Measurements from ENCODE around the gene SLC45A2. TPM values are rescaled to one million over a fixed set of nuclear protein-coding genes. Genes with fewer than 3 reads are reported as not detected.

SLC45A2 gene
- total and polyA plus RNA-seq, 9 of the 15 experiments (the other 6 are each of a cell fraction or from before 2014, with no cell fraction given), result 0.03 to 0.29 (median 0.14) TPM; not detected in 4

- ATAC-seq, result no peak
- POLR2A ChIA-PET, result no interaction called here
These were observed 47.5 kb upstream of the SLC45A2 start for GRCh38 chr5:34031966-34032365.

GRCh38 chr5:34031117-34031516 lies 46.6 kb upstream of the SLC45A2 start:
- Histone ChIP-seq H3K4me3 (no peak overlapping the region), H3K4me1 (replicated peaks in 1 of 2; ENCODE audit: control insufficient read depth in 2 of 2, insufficient read depth in 2 of 2, low read length in 2 of 2) (no peaks in the 10 kb centered on the region), H3K79me2 (ENCODE audit: control insufficient read depth, insufficient read depth, low read length) (no peaks in the 10 kb centered on the region), H3K9me1 (ENCODE audit: control insufficient read depth, insufficient read depth, low read length) (no peaks in the 10 kb centered on the region), H3K9me3 (replicated peaks; ENCODE audit: control insufficient read depth, insufficient read depth, low read depth, low read length) (no peaks in the 10 kb centered on the region), H3K27me3 (ENCODE audit: control insufficient read depth in 2 of 2, insufficient read depth in 2 of 2, low read length in 2 of 2) (no peaks in the 10 kb centered on the region), H3K4me2 (ENCODE audit: insufficient read depth, low read length) (no peak overlapping the region), H4K20me1 (replicated peaks; ENCODE audit: control insufficient read depth, insufficient read depth, low read length) (no peaks in the 10 kb centered on the region), H2AFZ (ENCODE audit: low read depth, low read length) (no peak overlapping the region), H3K36me3 (ENCODE audit: control insufficient read depth, insufficient read depth, low read length) (no peaks in the 10 kb centered on the region), H3K27ac (ENCODE audit: extremely low read depth, low read depth, low read length) (no peak overlapping the region), H3K9ac (ENCODE audit: insufficient read depth in 1 of 2, low read depth in 2 of 2, low read length in 2 of 2) (no peak overlapping the region)
- CTCF ChIA-PET (ENCODE audit: low intra/inter-chr PET ratio), result no interaction called here
- DNase-seq (ENCODE audit: extremely low read depth in 1 of 4, low spot score in 3 of 4), result no peak
- POLR2A ChIA-PET, result no interaction called here
- BruUV-seq (replicated peaks), result no TSS peak
- 17% methylated on average over 2 of the region's 2 CpGs for WGBS (ENCODE audit: insufficient coverage, low coverage, missing lambda C conversion rate)
- intact Hi-C loops (cut with micrococcal nuclease), result no loop called here
- in situ Hi-C loops (cut with MboI), result no loop called here
- ATAC-seq, result no peak
- FAIRE-seq, result no peak
- TF ChIP-seq HNRNPH1 (optimal IDR thresholded peaks at IDR 0.05; ENCODE audit: low read depth, low read length), result no peak
- TF ChIP-seq TCF7L2 (IDR thresholded peaks at IDR 0.05; ENCODE audit: low read depth, low read length), result no peak
- TF ChIP-seq UBTF (IDR thresholded peaks at IDR 0.05; ENCODE audit: borderline replicate concordance in 1 of 2, low read depth in 2 of 2, low read length in 2 of 2), result no peak
- no peak for TF ChIP-seq CTBP1 (IDR thresholded peaks at IDR 0.05; ENCODE audit: borderline replicate concordance)
- no peak for TF ChIP-seq ZNF785 (CRISPR knock-in tag; IDR thresholded peaks at IDR 0.05)
- TF ChIP-seq TCF7 (IDR thresholded peaks at IDR 0.05; ENCODE audit: borderline replicate concordance), result no peak
- TF ChIP-seq EP300 (IDR thresholded peaks at IDR 0.05; ENCODE audit: low read length), result no peak
- peak; percentile 46; the same call in 1 of the 2 replicates for TF ChIP-seq MAFF (IDR thresholded peaks at IDR 0.05; ENCODE audit: low read length)
- no peak for TF ChIP-seq DMBX1 (CRISPR knock-in tag; IDR thresholded peaks at IDR 0.05; ENCODE audit: borderline replicate concordance)
- peak; percentile 33; the same call in 1 of the 2 replicates for TF ChIP-seq MAFG (tag; conservative IDR thresholded peaks at IDR 0.05)
- no peak for TF ChIP-seq FOXP4 (CRISPR knock-in tag; IDR thresholded peaks at IDR 0.05; ENCODE audit: borderline replicate concordance)
- peak; percentile 28; the same call in 1 of the 2 replicates for TF ChIP-seq MAFK (IDR thresholded peaks at IDR 0.05; ENCODE audit: low read length)

More at GRCh38 chr5:34031966-34032365, 47.5 kb upstream of the SLC45A2 start:
- no peak for DNase-seq (ENCODE audit: extremely low read depth in 1 of 4, low spot score in 3 of 4)
- 58% methylated on average over 3 of the region's 3 CpGs for WGBS (ENCODE audit: insufficient coverage, low coverage, missing lambda C conversion rate)
- Histone ChIP-seq H3K27ac (ENCODE audit: extremely low read depth, low read depth, low read length) (no peak overlapping the region), H3K4me3 (no peak overlapping the region), H3K4me1 (replicated peaks in 1 of 2; ENCODE audit: control insufficient read depth in 2 of 2, insufficient read depth in 2 of 2, low read length in 2 of 2) (no peaks in the 10 kb centered on the region), H3K9me3 (replicated peaks; ENCODE audit: control insufficient read depth, insufficient read depth, low read depth, low read length) (no peaks in the 10 kb centered on the region), H4K20me1 (replicated peaks; ENCODE audit: control insufficient read depth, insufficient read depth, low read length) (no peaks in the 10 kb centered on the region), H2AFZ (ENCODE audit: low read depth, low read length) (no peak overlapping the region), H3K4me2 (ENCODE audit: insufficient read depth, low read length) (no peak overlapping the region), H3K36me3 (ENCODE audit: control insufficient read depth, insufficient read depth, low read length) (no peaks in the 10 kb centered on the region), H3K79me2 (ENCODE audit: control insufficient read depth, insufficient read depth, low read length) (no peaks in the 10 kb centered on the region), H3K27me3 (ENCODE audit: control insufficient read depth in 2 of 2, insufficient read depth in 2 of 2, low read length in 2 of 2) (no peaks in the 10 kb centered on the region), H3K9me1 (ENCODE audit: control insufficient read depth, insufficient read depth, low read length) (no peaks in the 10 kb centered on the region), H3K9ac (ENCODE audit: insufficient read depth in 1 of 2, low read depth in 2 of 2, low read length in 2 of 2) (no peak overlapping the region)
- no peak for FAIRE-seq
- CTCF ChIA-PET (ENCODE audit: low intra/inter-chr PET ratio), result no interaction called here
- in situ Hi-C loops (cut with MboI) (no loop called here), intact Hi-C loops (cut with micrococcal nuclease) (no loop called here)
- BruUV-seq (replicated peaks), result no TSS peak
- no peak for TF ChIP-seq HCFC1 (IDR thresholded peaks at IDR 0.05; ENCODE audit: low read depth, low read length)
- TF ChIP-seq MYNN (IDR thresholded peaks at IDR 0.05), result peak; percentile 99
- peak; percentile 81; the same call in 1 of the 2 replicates for TF ChIP-seq MYNN (CRISPR knock-in tag; IDR thresholded peaks at IDR 0.05)

Data from K562 (cell line).